ENCODE results near the gene DCTPP1.

The DCTPP1 gene

GRCh38 chr16:30437511-30438046 is 7.7 kb upstream of the DCTPP1 start:
- TF ChIP-seq CTCF (IDR thresholded peaks at IDR 0.05; ENCODE audit: low read length, missing control alignments): no peak
- no peak overlapping the region for H3K4me3 ChIP-seq (replicated peaks; ENCODE audit: low read depth, low read length)
- DNase-seq (ENCODE audit: low read depth): no peak

- TF ChIP-seq CTCF (IDR thresholded peaks at IDR 0.05; ENCODE audit: low read length, missing control alignments): no peak
- no peak overlapping the region for H3K4me3 ChIP-seq (replicated peaks; ENCODE audit: low read depth, low read length)
- no peak for DNase-seq (ENCODE audit: low read depth)
Observed at GRCh38 chr16:30434852-30435251, 5.0 kb upstream of the DCTPP1 start.

GRCh38 chr16:30430428-30430970 is 669 bp upstream of the DCTPP1 start:
- no peak for TF ChIP-seq CTCF (IDR thresholded peaks at IDR 0.05; ENCODE audit: low read length, missing control alignments)
- no peak for DNase-seq (ENCODE audit: low read depth)
- H3K4me3 ChIP-seq (replicated peaks; ENCODE audit: low read depth, low read length): peak overlapping the region; percentile 85

- no peak for DNase-seq (ENCODE audit: low read depth)
- TF ChIP-seq CTCF (IDR thresholded peaks at IDR 0.05; ENCODE audit: low read length, missing control alignments): no peak
- H3K4me3 ChIP-seq (replicated peaks; ENCODE audit: low read depth, low read length): peak overlapping the region; percentile 85
Observed at GRCh38 chr16:30429418-30429677, 482 bp downstream of the DCTPP1 start.

GRCh38 chr16:30428055-30428454 is 1.8 kb downstream of the DCTPP1 start:
- no peak for DNase-seq (ENCODE audit: low read depth)
- no peak for TF ChIP-seq CTCF (IDR thresholded peaks at IDR 0.05; ENCODE audit: low read length, missing control alignments)
- no peak overlapping the region for H3K4me3 ChIP-seq (replicated peaks; ENCODE audit: low read depth, low read length)

- no peak for DNase-seq (ENCODE audit: low read depth)
- no peak overlapping the region for H3K4me3 ChIP-seq (replicated peaks; ENCODE audit: low read depth, low read length)
- no peak for TF ChIP-seq CTCF (IDR thresholded peaks at IDR 0.05; ENCODE audit: low read length, missing control alignments)
Observed at GRCh38 chr16:30421010-30421409, 8.8 kb downstream of the DCTPP1 start.

Data from fibroblast of pulmonary artery (primary cell).